HG03575 (cell line): ENCODE measurements around the gene SLC46A1.

Experiments
- ATAC-seq: cut with Tn5 transposase; IDR thresholded peaks from one replicate; pipeline ENCODE4 v1.9.1; 2021; ENCODE audit not compliant: unreplicated experiment, insufficient number of reproducible peaks, low FRiP score; ENCODE audit errors: extremely low read depth

The SLC46A1 gene

GRCh38 chr17:28365487-28365886, 40.5 kb downstream of the SLC46A1 start:
- no peak for ATAC-seq

DNA sequence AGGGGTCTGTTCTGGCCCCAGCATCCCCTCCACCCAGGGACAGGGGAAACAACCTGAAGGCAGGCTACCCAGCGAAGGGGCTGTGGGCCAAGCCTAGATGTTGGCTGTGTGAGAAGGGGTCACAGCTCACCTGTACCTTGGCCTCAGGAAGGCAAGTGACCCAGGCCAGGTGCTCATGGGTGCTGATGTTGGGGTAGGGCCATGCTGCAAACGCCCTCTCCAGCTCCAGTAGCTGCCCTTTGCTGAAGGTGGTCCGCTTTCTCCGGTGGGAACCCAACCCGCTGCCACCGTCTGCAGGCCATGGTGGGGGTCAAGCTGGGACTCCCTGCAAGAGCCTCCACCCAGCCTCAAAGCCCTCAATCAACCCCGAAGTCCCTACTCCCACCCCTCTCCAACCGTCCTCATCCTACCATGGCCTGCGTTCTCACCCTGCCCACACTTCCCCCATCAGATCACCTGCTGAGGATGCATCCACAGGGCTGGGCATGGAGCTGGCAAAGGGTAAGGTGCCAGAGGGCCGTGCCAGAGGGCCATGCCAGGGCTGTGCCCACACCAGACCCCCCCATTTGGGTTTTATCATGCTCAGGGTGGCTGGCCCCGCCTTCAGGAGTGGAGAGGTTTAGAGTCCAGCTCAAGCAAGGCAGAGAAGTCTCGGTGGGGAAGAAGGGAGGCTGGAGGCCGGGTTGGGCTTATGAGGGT, 41.2 kb downstream of the SLC46A1 start, which contains the start of gene SEBOX:
Gene SEBOX, minus strand, starts transcription at position 535 of the 699 bp plus-strand sequence. Its CDS starts 48 bp downstream, at position 487.
- no peak for ATAC-seq

- no peak for ATAC-seq
Observed at GRCh38 chr17:28363776-28364650, 42.0 kb downstream of the SLC46A1 start.

GRCh38 chr17:28363186-28363585, 42.8 kb downstream of the SLC46A1 start:
- ATAC-seq: no peak

DNA sequence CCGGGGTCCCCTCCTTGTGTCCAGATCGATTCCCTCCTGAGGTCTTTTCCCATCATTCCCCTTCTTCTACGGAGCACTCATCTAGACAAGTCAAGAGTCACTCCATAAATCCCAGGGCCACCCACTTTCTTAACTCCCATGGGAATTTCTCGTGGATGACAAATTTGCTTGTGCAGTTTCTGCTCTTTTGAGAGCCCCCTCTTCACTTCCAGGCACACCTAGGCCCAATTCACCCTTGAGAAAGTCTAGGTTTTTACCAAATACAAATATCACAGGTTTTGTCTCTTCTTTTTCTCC, 48.2 kb downstream of the SLC46A1 start:
- no peak for ATAC-seq

DNA sequence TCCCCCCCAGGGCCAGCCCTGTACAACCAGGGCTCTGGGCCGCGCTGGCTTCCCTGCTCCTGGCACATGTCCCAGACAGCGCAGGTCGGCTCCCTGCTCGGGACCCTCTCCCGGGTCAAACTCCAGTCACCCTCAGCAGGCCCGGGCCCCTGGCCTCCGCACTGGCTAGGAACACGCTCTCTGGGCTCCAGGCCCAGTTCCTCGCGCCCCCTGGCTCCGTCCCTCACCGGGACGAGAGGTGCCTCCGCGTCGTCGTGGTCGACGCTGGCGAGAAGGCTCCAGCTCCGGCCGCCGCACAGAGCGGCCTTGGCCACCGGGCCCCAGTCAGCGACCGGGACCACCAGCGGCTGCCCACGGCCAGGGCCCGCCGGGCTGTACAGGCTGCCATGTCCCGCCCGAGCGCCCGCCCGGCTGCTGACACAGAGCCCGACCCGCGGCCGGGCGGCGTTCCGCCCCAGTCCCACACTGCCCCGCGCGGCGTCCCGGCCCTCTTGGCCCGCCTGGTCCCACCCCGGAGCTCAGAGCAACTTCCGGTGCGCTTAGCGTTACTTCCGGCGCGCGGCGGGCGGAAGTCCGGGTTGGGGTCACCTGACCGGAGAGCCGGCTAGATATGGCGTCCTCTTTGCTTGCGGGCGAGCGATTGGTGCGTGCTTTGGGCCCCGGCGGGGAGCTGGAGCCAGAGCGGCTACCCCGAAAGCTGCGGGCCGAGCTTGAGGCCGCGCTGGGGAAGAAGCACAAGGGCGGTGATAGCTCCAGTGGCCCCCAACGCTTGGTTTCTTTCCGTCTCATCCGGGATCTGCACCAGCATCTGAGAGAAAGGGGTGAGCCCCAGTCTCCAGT, 48.7 kb downstream of the SLC46A1 start, which contains the start of gene POLDIP2:
Gene POLDIP2, minus strand, starts transcription at position 467 of the 840 bp plus-strand sequence. Its CDS starts 79 bp downstream, at position 388.
- peak; percentile 63 for ATAC-seq

GRCh38 chr17:28350271-28350670, 55.7 kb downstream of the SLC46A1 start:
- no peak for ATAC-seq

DNA sequence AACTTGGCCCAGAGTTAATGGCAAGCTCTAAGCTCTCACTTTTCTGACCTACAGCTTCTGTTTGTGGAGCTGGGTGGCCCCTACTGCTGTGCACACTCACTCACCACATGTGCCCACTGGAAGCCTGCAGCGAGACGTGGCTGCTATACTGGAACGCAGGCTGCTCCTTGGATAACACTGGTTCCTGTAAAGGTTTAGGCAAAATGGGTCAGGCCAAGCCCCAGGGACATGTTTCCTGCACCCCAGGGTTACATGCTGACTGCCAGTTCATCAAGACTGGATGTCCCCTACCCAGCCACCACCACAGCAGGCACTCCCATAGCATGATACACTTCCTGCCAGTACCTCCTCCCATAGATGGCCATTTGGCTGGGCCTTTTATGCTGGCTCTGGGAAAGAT, 57.0 kb downstream of the SLC46A1 start:
- ATAC-seq: no peak

GRCh38 chr17:28347261-28347891, 58.6 kb downstream of the SLC46A1 start:
- ATAC-seq: no peak

GRCh38 chr17:28346746-28347246, 59.2 kb downstream of the SLC46A1 start:
- ATAC-seq: no peak

DNA sequence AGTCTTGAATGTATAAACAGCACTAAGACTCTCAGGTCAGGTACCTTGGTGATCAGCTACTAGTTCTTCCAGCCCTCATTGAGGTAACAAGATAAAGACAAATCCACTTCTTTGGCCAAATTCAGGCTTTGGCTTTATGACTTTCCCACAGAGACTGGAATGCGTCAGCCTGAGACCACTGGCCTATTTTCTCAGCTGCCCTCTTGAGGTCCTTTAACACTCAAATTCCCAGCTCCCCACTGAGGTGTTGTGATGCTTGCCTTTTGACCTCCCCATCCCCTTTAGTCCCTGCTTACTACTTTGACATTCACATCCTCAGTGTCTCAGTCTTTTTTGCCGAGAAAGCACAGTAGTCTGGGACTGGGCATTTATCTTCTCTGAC, 59.8 kb downstream of the SLC46A1 start:
- ATAC-seq: no peak

DNA sequence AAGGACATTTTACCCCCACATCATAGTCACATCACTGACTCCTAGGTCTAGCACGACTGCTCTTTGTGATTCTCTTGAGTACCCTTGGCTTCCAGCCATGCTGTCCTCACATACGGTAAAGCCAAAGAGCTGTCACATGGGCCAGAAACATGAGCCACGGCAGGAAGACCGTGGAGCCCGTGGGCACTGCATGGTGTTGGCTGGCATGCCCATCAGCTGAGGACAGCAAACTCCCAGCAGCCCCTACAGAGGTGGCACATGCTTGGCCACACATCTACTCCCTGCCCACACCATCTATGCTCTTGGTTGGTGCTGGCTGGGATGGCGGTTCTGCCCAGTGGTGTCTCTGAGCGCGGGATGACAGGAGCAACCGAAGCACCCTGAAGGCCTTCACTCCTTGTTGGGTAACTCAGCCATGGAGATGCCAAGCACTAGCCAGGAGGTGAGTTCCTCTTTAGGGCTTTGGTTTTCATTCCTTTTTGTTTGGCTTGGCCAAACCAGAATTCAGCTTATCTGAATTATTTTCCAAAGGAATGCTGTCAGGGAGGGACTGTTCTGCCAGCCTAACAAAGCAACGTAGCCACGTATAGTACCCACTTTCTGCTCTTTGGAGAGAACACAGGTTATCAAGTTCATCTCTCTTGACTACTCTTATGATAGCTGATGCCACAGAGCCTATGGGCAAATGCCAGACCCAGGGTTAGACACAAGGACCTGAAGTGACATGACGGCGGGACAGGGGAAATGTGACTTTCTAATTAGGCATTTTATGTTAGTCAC, 60.4 kb downstream of the SLC46A1 start:
- no peak for ATAC-seq
